Keratinocyte (primary cell): ENCODE measurements around the gene ATG14. TPM values are rescaled to one million over a fixed set of nuclear protein-coding genes. Genes with fewer than 3 reads are reported as not detected.

ENCODE experiments used
- DNase-seq: peaks from one replicate; pipeline ENCODE4 v3.0.0-alpha.2; 2011; ENCODE audit warnings: low read depth, missing footprints, low spot score
- FAIRE-seq: peaks from 2 replicates; lab custom pipeline; 2011; peaks lifted over from hg19 to GRCh38; lab: Jason Lieb, UNC
- H2AFZ ChIP-seq: 2 replicates; pipeline ENCODE4 v1.6.0; 2012; ENCODE audit warnings: low read length, control low read depth, inconsistent platforms; ENCODE audit not compliant: control insufficient read depth
- H3K27ac ChIP-seq: 2 replicates; pipeline ENCODE4 v1.5.1; 2011; ENCODE audit warnings: low read length; ENCODE audit not compliant: control insufficient read depth, insufficient read depth
- H3K27me3 ChIP-seq: 3 replicates; pipeline ENCODE4 v1.6.0; 2011; ENCODE audit warnings: low read length; ENCODE audit not compliant: control insufficient read depth, insufficient read depth; ENCODE audit errors: extremely low read depth
- H3K36me3 ChIP-seq, 2 experiments: 2 replicates in 1 of 2; 3 replicates in 1 of 2; pipeline ENCODE4 v1.5.1; 2011; ENCODE audit warnings: low read length in 2 of 2, mild to moderate bottlenecking in 1 of 2; ENCODE audit not compliant: control insufficient read depth in 2 of 2, insufficient read depth in 2 of 2; ENCODE audit errors: extremely low read depth in 1 of 2
- H3K4me1 ChIP-seq: 3 replicates; pipeline ENCODE4 v1.5.1; 2011; ENCODE audit warnings: low read length; ENCODE audit not compliant: control insufficient read depth, insufficient read depth; ENCODE audit errors: extremely low read depth
- H3K4me2 ChIP-seq: 3 replicates; pipeline ENCODE4 v1.6.0; 2011; ENCODE audit warnings: low read depth, low read length; ENCODE audit not compliant: control insufficient read depth, insufficient read depth; ENCODE audit errors: extremely low read depth
- H3K4me3 ChIP-seq, 3 experiments: fragments of 200-600 bp in 1 of 3; sonication (generic) in 1 of 3; 2 replicates in 2 of 3; 3 replicates in 1 of 3; pipeline ENCODE4 v1.5.1; 2011 to 2016; ENCODE audit warnings: low read length in 3 of 3, mild to moderate bottlenecking in 3 of 3, control low read depth in 2 of 3, inconsistent platforms in 1 of 3, low read depth in 1 of 3, mixed read lengths in 1 of 3, mixed run types in 1 of 3, moderate library complexity in 1 of 3; ENCODE audit not compliant: control insufficient read depth in 2 of 3, insufficient read depth in 2 of 3; ENCODE audit errors: extremely low read depth in 1 of 3
- H3K79me2 ChIP-seq: 2 replicates; pipeline ENCODE4 v1.6.0; 2012; ENCODE audit warnings: low read length; ENCODE audit not compliant: control insufficient read depth, insufficient read depth
- H3K9ac ChIP-seq: 3 replicates; pipeline ENCODE4 v1.6.0; 2011; ENCODE audit warnings: low read length; ENCODE audit not compliant: control insufficient read depth, insufficient read depth; ENCODE audit errors: extremely low read depth
- H3K9me1 ChIP-seq: 3 replicates; pipeline ENCODE4 v1.6.0; 2011; ENCODE audit warnings: low read length; ENCODE audit not compliant: control insufficient read depth, insufficient read depth; ENCODE audit errors: extremely low read depth
- H3K9me3 ChIP-seq: 2 replicates; pipeline ENCODE4 v1.5.1; 2012; ENCODE audit warnings: low read depth, low read length; ENCODE audit not compliant: control insufficient read depth
- H4K20me1 ChIP-seq: 3 replicates; pipeline ENCODE4 v1.6.0; 2011; ENCODE audit warnings: low read length; ENCODE audit not compliant: control insufficient read depth, insufficient read depth; ENCODE audit errors: extremely low read depth
- EZH2 ChIP-seq: IDR thresholded peaks from one replicate; pipeline ENCODE4 v1.6.1; 2012; ENCODE audit warnings: inconsistent platforms, mild to moderate bottlenecking, low read length, moderate library complexity
- dilution Hi-C: fragments of 300-500 bp; cut with MboI; formaldehyde crosslinking; loops from one replicate; pipeline ENCODE4 v1.7.0; 2020; ENCODE audit warnings: low sequenced_read_pairs; ENCODE audit not compliant: extremely low pct_ligation_motif_present
- polyA plus RNA-seq, 5 experiments: library from polyadenylated mRNA; depleted of rRNA in 3 of 5; stranded (reverse) in 3 of 5; stranded (forward) in 1 of 5; unstranded in 1 of 5; fragments of >200 nt; gene quantifications; 1 replicate in 1 of 5; 2 replicates in 3 of 5; 3 replicates in 1 of 5; pipeline versions ENCODE4 v1.2.1 to v1.2.3, GENCODE V29; 2011 to 2012; ENCODE audit warnings: missing spikeins in 2 of 5, low read depth in 1 of 5, low replicate concordance in 1 of 5
- TF ChIP-seq, protein P1 (sequence below), 3 experiments: IDR thresholded peaks in 1 of 3; conservative IDR thresholded peaks in 1 of 3; optimal IDR thresholded peaks in 1 of 3; 2 replicates in 2 of 3; 3 replicates in 1 of 3; pipeline versions ENCODE3 to v1.5.1; 2011; ENCODE audit warnings: low read length in 3 of 3, mild to moderate bottlenecking in 3 of 3, moderate library complexity in 2 of 3, control low read depth in 1 of 3, inconsistent platforms in 1 of 3; ENCODE audit not compliant: insufficient read depth in 2 of 3; ENCODE audit errors: extremely low read depth in 1 of 3

Gene ATG14
- polyA plus RNA-seq, 1 donor (not counting 4 experiments of a cell fraction or from before 2014, with no cell fraction given): 7.0 TPM

DNA sequence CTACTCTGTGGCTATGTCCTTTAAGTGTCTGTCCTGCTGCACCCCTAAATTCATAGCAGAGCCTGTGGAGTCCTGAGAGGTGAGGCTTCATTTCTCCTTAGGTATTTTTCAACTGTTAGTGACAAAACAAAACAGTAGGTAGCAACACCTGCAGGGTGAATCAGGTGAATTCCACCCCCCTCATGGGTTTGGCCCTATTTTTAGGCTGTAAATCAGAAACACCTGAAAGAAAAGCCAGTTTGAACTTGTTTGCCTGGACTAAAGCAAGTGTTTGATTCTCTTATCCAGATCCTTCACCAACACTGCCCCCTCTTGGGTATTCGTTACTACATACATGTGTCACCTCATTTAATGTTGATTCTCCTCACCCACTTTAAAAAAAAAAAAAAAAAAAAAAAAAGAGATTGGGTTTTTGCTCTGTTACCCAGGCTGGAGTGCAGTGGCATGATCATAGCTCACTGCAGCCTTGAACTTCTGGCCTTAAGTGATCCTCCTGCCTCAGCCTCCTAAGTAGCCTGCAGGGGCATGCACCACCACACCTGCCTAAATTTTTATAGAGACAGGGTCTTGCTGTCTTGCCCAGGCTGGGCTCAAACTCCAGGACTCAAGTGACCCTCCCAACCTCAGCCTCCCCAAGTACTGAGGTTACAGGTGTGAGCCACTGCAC is 18.5 kb upstream of the ATG14 start:
- Histone ChIP-seq H3K9me3 (no peaks in the 10 kb centered on the region), H4K20me1 (no peaks in the 10 kb centered on the region), H3K27ac (no peak overlapping the region), H3K9ac (no peak overlapping the region), H3K79me2 (no peaks in the 10 kb centered on the region), H3K9me1 (no peaks in the 10 kb centered on the region), H2AFZ (no peak overlapping the region), H3K36me3 (no peaks in the 10 kb centered on the region), H3K4me2 (peak overlapping the region; percentile 41), H3K4me1 (peaks cover 28% of the 10 kb centered on the region), H3K27me3 (no peaks in the 10 kb centered on the region), H3K4me3 (no peak overlapping the region)
- DNase-seq (peak; percentile 79), FAIRE-seq (peak; percentile 36)
- TF ChIP-seq, protein P1, sequence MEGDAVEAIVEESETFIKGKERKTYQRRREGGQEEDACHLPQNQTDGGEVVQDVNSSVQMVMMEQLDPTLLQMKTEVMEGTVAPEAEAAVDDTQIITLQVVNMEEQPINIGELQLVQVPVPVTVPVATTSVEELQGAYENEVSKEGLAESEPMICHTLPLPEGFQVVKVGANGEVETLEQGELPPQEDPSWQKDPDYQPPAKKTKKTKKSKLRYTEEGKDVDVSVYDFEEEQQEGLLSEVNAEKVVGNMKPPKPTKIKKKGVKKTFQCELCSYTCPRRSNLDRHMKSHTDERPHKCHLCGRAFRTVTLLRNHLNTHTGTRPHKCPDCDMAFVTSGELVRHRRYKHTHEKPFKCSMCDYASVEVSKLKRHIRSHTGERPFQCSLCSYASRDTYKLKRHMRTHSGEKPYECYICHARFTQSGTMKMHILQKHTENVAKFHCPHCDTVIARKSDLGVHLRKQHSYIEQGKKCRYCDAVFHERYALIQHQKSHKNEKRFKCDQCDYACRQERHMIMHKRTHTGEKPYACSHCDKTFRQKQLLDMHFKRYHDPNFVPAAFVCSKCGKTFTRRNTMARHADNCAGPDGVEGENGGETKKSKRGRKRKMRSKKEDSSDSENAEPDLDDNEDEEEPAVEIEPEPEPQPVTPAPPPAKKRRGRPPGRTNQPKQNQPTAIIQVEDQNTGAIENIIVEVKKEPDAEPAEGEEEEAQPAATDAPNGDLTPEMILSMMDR (optimal IDR thresholded peaks at IDR 0.05 in 1 of 3, IDR thresholded peaks at IDR 0.05 in 1 of 3, conservative IDR thresholded peaks at IDR 0.05 in 1 of 3; ENCODE audit: extremely low read depth in 1 of 3, insufficient read depth in 2 of 3, low read length in 3 of 3): peak; percentile 41 to 70 (median 51)
- no peak for TF ChIP-seq EZH2
- dilution Hi-C loops: no loop called here

DNA sequence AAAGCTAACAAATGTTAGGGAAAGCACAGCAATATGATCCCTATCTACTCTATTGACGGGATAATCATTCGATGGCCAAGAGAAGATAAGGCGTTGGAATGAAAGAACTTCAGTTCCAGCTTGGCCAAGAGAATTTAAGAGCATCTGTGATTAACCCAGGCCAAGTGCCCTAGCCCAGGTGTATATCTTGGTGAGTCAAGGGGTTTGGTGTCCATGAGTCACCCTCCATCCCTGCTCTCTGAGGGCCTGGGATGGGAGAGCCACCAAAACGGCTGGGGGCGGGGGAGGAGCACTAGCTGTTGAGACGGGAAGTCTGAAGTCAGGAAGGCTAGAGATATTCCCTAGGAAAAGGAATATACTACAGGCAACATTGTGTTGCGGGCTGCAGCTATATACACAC is 15.8 kb upstream of the ATG14 start:
- TF ChIP-seq, protein P1 (optimal IDR thresholded peaks at IDR 0.05 in 1 of 3, IDR thresholded peaks at IDR 0.05 in 1 of 3, conservative IDR thresholded peaks at IDR 0.05 in 1 of 3; ENCODE audit: extremely low read depth in 1 of 3, insufficient read depth in 2 of 3, low read length in 3 of 3): no peak
- TF ChIP-seq EZH2: no peak
- Histone ChIP-seq H3K79me2 (no peaks in the 10 kb centered on the region), H2AFZ (no peak overlapping the region), H3K36me3 (no peaks in the 10 kb centered on the region), H4K20me1 (no peaks in the 10 kb centered on the region), H3K4me3 (no peak overlapping the region), H3K4me2 (peak overlapping the region; percentile 17), H3K9ac (no peak overlapping the region), H3K27ac (no peak overlapping the region), H3K9me1 (no peaks in the 10 kb centered on the region), H3K4me1 (peaks cover 28% of the 10 kb centered on the region), H3K9me3 (no peaks in the 10 kb centered on the region), H3K27me3 (no peaks in the 10 kb centered on the region)
- DNase-seq (peak; percentile 78), FAIRE-seq (peak; percentile 90)
- dilution Hi-C loops: no loop called here
